Measurements from ENCODE around the gene SF3A2. TPM values are rescaled to one million over a fixed set of nuclear protein-coding genes. Genes with fewer than 3 reads are reported as not detected.
A peak's percentile ranks its signal among the peaks of the same experiment; 100 is the strongest.

The SF3A2 gene
- total RNA-seq, 2 experiments from 2014 or later = 124 to 206 TPM

DNA sequence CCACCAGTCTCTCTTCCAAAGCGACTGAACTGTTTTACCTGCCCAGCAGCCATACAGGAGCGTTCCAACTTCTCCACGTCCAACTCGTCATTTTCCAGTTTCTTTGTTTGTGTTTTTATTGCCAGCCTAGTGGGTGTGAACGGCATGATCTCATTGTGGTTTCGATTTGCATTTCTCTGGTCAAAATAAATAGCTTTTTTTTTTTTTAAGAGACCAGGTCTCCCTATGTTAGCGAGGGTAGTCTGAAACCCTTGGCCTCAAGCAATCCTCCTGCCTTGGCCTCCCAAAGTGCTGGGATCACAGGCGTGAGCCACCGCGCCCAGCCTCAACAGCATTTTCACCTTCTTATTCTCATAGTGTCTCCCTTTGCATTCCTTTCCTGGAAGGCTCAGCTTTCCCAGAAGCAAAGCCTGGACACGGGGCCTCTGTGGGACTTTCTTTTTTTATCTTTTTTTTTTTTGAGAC, 23.7 kb downstream of the SF3A2 start:
- no peak overlapping the region for H3K4me3 ChIP-seq (ENCODE audit: low read depth, low read length, poor library complexity, severe bottlenecking)
- peak; percentile 47 for DNase-seq (ENCODE audit: low spot score)
- no peak for TF ChIP-seq EZH2phosphoT487 (IDR thresholded peaks at IDR 0.05; ENCODE audit: borderline replicate concordance, low read depth, low read length)
- TF ChIP-seq, protein P1, sequence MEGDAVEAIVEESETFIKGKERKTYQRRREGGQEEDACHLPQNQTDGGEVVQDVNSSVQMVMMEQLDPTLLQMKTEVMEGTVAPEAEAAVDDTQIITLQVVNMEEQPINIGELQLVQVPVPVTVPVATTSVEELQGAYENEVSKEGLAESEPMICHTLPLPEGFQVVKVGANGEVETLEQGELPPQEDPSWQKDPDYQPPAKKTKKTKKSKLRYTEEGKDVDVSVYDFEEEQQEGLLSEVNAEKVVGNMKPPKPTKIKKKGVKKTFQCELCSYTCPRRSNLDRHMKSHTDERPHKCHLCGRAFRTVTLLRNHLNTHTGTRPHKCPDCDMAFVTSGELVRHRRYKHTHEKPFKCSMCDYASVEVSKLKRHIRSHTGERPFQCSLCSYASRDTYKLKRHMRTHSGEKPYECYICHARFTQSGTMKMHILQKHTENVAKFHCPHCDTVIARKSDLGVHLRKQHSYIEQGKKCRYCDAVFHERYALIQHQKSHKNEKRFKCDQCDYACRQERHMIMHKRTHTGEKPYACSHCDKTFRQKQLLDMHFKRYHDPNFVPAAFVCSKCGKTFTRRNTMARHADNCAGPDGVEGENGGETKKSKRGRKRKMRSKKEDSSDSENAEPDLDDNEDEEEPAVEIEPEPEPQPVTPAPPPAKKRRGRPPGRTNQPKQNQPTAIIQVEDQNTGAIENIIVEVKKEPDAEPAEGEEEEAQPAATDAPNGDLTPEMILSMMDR (conservative IDR thresholded peaks at IDR 0.05; ENCODE audit: low read length) = no peak
- ChIA-PET POLR2A (interaction anchor here (0.7 to 2.4 kb wide), 3 partner anchors 11 to 367 kb away, joined by 3 to 11 read pairs (median 4); no protein-coding TSS in a partner anchor), CTCF (ENCODE audit: unreplicated experiment) (interaction anchor here (0.9 kb wide), 1 partner anchor 21 kb away, joined by 3 read pairs; no protein-coding TSS in a partner anchor)
- H3K4me2 ChIP-seq (ENCODE audit: low read length) = peak overlapping the region; percentile 43
- intact Hi-C loops (cut with micrococcal nuclease; ENCODE audit: unreplicated experiment) = no loop called here
- H3K27ac ChIP-seq (ENCODE audit: low read depth, low read length, poor library complexity, severe bottlenecking) = peak overlapping the region; percentile 21
- H4K20me1 ChIP-seq (ENCODE audit: insufficient read depth, low read length) = no peaks in the 10 kb centered on the region
- H3K9me3 ChIP-seq (ENCODE audit: low read length) = 0 out of 2 replicates have a peak, but pooled peaks cover 6% of the 10 kb centered on the region
- BruUV-seq (replicated peaks) = no TSS peak
- no peaks in the 10 kb centered on the region for H3K9me2 ChIP-seq (ENCODE audit: insufficient read depth, low read length)
- H3K36me3 ChIP-seq (ENCODE audit: insufficient read depth, low read length) = no peaks in the 10 kb centered on the region
- H3K79me2 ChIP-seq (ENCODE audit: insufficient read depth, low read depth, low read length) = no peaks in the 10 kb centered on the region
- H2AFZ ChIP-seq (ENCODE audit: low read length) = peak overlapping the region; percentile 69; the same call in 1 of the 2 replicates
- H3K4me1 ChIP-seq (ENCODE audit: insufficient read depth, low read length, poor library complexity, severe bottlenecking) = peaks cover 64% of the 10 kb centered on the region

DNA sequence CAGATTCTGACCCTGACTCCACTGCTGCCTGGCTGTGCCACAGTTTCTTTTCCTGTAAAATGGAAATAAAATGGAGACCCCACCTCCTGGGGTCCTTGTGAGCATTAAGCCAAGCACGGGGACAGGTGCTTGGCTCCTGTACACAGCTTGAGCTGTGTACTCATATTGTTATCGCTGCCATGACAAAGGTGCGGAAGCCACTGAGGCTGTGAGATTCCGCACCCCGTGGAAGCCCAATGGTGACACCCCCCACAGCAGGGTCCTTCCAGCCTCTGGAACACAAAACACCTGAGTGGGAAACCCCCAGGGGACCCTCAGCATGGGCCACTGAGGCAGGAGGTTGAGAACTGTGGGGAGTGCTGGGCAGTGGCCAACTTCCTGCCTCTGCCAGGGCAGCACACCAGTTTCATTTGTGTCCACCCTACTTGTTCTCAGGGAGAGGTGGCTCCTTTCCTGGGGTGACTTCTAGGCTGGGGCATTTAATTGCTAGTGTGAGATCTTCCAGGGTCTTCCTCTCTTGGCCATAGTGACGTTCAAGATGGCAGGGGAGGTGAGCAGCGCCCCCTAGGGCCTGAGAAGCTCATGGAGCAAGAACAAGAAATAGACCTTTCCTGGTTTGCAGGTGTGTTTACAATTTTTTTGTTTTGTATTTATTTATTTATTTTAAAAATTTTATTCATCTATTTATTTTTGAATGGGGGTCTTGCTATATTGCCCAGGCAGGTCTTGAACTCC, 25.0 kb downstream of the SF3A2 start:
- Histone ChIP-seq H3K79me2 (ENCODE audit: insufficient read depth, low read depth, low read length) (no peaks in the 10 kb centered on the region), H3K27ac (ENCODE audit: low read depth, low read length, poor library complexity, severe bottlenecking) (no peak overlapping the region), H3K9me3 (ENCODE audit: low read length) (0 out of 2 replicates have a peak, but pooled peaks cover 6% of the 10 kb centered on the region), H3K4me2 (ENCODE audit: low read length) (no peak overlapping the region), H3K4me3 (ENCODE audit: low read depth, low read length, poor library complexity, severe bottlenecking) (no peak overlapping the region), H3K36me3 (ENCODE audit: insufficient read depth, low read length) (no peaks in the 10 kb centered on the region), H4K20me1 (ENCODE audit: insufficient read depth, low read length) (no peaks in the 10 kb centered on the region), H3K9me2 (ENCODE audit: insufficient read depth, low read length) (no peaks in the 10 kb centered on the region), H3K4me1 (ENCODE audit: insufficient read depth, low read length, poor library complexity, severe bottlenecking) (peaks cover 60% of the 10 kb centered on the region), H2AFZ (ENCODE audit: low read length) (no peak overlapping the region)
- BruUV-seq (replicated peaks) = no TSS peak
- CTCF ChIA-PET (ENCODE audit: unreplicated experiment) = no interaction called here
- POLR2A ChIA-PET = interaction anchor here (1.2 kb wide), 1 partner anchor 23 kb away, joined by 4 read pairs; no protein-coding TSS in a partner anchor
- DNase-seq (ENCODE audit: low spot score) = peak; percentile 71
- TF ChIP-seq, protein P1 (conservative IDR thresholded peaks at IDR 0.05; ENCODE audit: low read length) = peak; percentile 88
- no peak for TF ChIP-seq EZH2phosphoT487 (IDR thresholded peaks at IDR 0.05; ENCODE audit: borderline replicate concordance, low read depth, low read length)
- intact Hi-C loops (cut with micrococcal nuclease; ENCODE audit: unreplicated experiment) = no loop called here

Data from OCI-LY7 (cell line).